MCF 10A (cell line): ENCODE measurements around the gene SPACA7. TPM values are rescaled to one million over a fixed set of nuclear protein-coding genes. Genes with fewer than 3 reads are reported as not detected.

ENCODE experiments used
- BruUV-seq: library from RNA; stranded (reverse); fragments of 400-500 nt; replicated peaks from 2 replicates; lab custom pipeline; 2021; lab: Mats Ljungman, UMichigan
- CTCF ChIA-PET: fragments of 300-600 bp; sonication (Branson Sonifier 250); formaldehyde crosslinking; extraction: SDS; loops from one replicate; lab custom pipeline; 2021; ENCODE audit warnings: antibody characterized with exemption, inconsistent platforms; lab: Yijun Ruan, JAX
- POLR2A ChIA-PET: fragments of 300-600, 350-650 bp; sonication (Branson Sonifier 250); formaldehyde crosslinking; extraction: SDS; loops from one replicate; lab custom pipeline; 2020; ENCODE audit warnings: antibody characterized with exemption, inconsistent platforms; lab: Yijun Ruan, JAX
- DNase-seq: peaks from one replicate; pipeline ENCODE4 v3.0.0-alpha.2; 2018; ENCODE audit not compliant: unreplicated experiment
- H3K27ac Mint-ChIP-seq: one replicate; pipeline ENCODE4 v1.8.0; 2022; ENCODE audit warnings: mild to moderate bottlenecking, low read depth, mixed read lengths; ENCODE audit not compliant: unreplicated experiment
- H3K27me3 Mint-ChIP-seq: one replicate; pipeline ENCODE4 v1.8.0; 2022; ENCODE audit warnings: mixed read lengths; ENCODE audit not compliant: insufficient read depth, unreplicated experiment
- H3K36me3 Mint-ChIP-seq: one replicate; pipeline ENCODE4 v1.8.0; 2022; ENCODE audit warnings: mild to moderate bottlenecking, moderate library complexity, mixed read lengths; ENCODE audit not compliant: insufficient read depth, unreplicated experiment
- H3K4me1 Mint-ChIP-seq: one replicate; pipeline ENCODE4 v1.8.0; 2022; ENCODE audit warnings: mixed read lengths; ENCODE audit not compliant: insufficient read depth, unreplicated experiment
- H3K4me3 Mint-ChIP-seq: one replicate; pipeline ENCODE4 v1.8.0; 2022; ENCODE audit warnings: mild to moderate bottlenecking, moderate library complexity, mixed read lengths; ENCODE audit not compliant: unreplicated experiment
- H3K9me3 Mint-ChIP-seq: one replicate; pipeline ENCODE4 v1.8.0; 2022; ENCODE audit warnings: mixed read lengths; ENCODE audit not compliant: unreplicated experiment
- CTCF ChIP-seq: fragments of 200-600 bp; IDR thresholded peaks from one replicate; pipeline ENCODE4 v1.8.0; 2022; ENCODE audit warnings: antibody characterized with exemption, mild to moderate bottlenecking; ENCODE audit not compliant: unreplicated experiment
- intact Hi-C: fragments of 100-400 bp; cut with micrococcal nuclease; formaldehyde crosslinking; loops from 2 replicates; pipeline ENCODE4 v1.14.1; 2022
- total RNA-seq: library from RNA; stranded (reverse); gene quantifications from 2 replicates; pipeline ENCODE4 v1.2.3, GENCODE V29; 2022

The SPACA7 gene
- total RNA-seq, 1 experiment from 2014 or later = not detected

DNA sequence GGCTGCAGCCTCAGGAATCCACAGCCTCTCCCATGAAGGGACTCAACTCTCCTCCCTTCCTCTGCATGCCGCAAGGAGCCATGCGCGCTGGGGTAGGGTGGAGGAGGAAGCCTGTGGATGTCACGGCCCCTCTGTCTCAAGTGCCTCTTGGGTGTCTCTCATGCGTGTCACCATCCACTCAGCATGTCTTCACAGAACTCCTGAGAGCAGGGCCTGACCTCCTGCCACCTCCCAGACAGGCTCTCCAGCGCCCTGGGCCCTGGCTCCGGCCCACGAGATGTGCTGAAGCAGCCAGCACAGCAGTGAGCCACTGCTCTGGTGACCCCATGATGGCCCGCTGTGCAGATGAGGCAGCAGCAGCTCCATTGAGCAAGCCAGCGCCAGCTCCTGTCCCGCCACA is 25.9 kb upstream of the SPACA7 start:
- Mint-ChIP-seq H3K4me3 (no peak overlapping the region), H3K36me3 (no peaks in the 10 kb centered on the region), H3K4me1 (no peaks in the 10 kb centered on the region), H3K9me3 (peaks cover 8% of the 10 kb centered on the region), H3K27me3 (no peaks in the 10 kb centered on the region), H3K27ac (no peak overlapping the region)
- DNase-seq = no peak
- intact Hi-C loops = no loop called here
- ChIA-PET CTCF (interaction anchor here (0.7 kb wide), 1 partner anchor 93 kb away, joined by 3 read pairs; no protein-coding TSS in a partner anchor), POLR2A (no interaction called here)
- TF ChIP-seq CTCF = no peak
- BruUV-seq = no TSS peak

DNA sequence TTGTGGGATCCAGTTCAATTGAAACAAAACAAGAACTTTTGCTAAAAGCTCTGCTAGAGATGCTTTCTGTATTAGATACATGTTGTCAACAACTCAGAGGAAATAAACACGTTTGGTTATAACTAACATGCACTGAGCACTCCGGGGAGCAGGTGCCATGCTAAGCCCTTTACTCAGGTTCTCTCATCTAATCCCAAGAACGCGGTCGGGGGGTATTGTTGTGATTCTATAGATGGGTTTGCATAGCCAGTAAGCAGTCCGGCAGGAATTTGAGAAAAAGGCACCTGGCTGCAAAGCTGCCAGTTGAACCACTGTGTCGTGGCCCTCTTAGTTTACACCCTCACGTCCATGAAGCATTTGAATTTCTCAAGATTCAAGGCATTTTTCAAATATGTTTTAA is 24.3 kb upstream of the SPACA7 start:
- H3K27ac Mint-ChIP-seq = no peak overlapping the region
- ChIA-PET CTCF (no interaction called here), POLR2A (no interaction called here)
- no peak overlapping the region for H3K4me3 Mint-ChIP-seq
- peaks cover 8% of the 10 kb centered on the region for H3K9me3 Mint-ChIP-seq
- no peak for DNase-seq
- intact Hi-C loops = no loop called here
- H3K36me3 Mint-ChIP-seq = no peaks in the 10 kb centered on the region
- TF ChIP-seq CTCF = no peak
- BruUV-seq = no TSS peak
- no peaks in the 10 kb centered on the region for H3K27me3 Mint-ChIP-seq
- H3K4me1 Mint-ChIP-seq = no peaks in the 10 kb centered on the region

DNA sequence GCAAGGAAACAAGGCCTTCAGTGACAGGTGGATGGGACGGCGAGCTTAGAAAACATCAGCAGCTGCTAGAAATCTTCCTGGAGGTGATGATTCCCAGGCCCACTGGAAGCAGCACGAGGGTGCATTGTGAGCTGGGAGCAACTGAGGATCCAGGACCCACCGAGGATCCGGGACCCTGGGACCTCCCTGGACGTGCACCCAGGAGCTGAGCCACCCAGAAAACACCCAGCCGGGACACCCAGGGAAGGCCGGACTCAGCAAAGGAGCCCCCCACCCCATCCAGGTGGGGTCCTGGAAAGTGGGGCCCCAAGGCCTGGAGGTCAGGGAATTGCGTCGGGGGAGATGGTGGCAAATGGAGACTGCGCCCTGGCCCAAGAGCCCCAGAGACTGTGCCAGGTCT is 22.3 kb upstream of the SPACA7 start:
- no peaks in the 10 kb centered on the region for H3K36me3 Mint-ChIP-seq
- intact Hi-C loops = no loop called here
- no peak for DNase-seq
- CTCF ChIA-PET = interaction anchor here (0.6 kb wide), 2 partner anchors 85 to 251 kb away, joined by 3 to 4 read pairs; no protein-coding TSS in a partner anchor
- TF ChIP-seq CTCF = no peak
- H3K4me3 Mint-ChIP-seq = no peak overlapping the region
- H3K27ac Mint-ChIP-seq = no peak overlapping the region
- H3K9me3 Mint-ChIP-seq = peaks cover 22% of the 10 kb centered on the region
- BruUV-seq = no TSS peak
- POLR2A ChIA-PET = no interaction called here
- H3K27me3 Mint-ChIP-seq = no peaks in the 10 kb centered on the region
- no peaks in the 10 kb centered on the region for H3K4me1 Mint-ChIP-seq

DNA sequence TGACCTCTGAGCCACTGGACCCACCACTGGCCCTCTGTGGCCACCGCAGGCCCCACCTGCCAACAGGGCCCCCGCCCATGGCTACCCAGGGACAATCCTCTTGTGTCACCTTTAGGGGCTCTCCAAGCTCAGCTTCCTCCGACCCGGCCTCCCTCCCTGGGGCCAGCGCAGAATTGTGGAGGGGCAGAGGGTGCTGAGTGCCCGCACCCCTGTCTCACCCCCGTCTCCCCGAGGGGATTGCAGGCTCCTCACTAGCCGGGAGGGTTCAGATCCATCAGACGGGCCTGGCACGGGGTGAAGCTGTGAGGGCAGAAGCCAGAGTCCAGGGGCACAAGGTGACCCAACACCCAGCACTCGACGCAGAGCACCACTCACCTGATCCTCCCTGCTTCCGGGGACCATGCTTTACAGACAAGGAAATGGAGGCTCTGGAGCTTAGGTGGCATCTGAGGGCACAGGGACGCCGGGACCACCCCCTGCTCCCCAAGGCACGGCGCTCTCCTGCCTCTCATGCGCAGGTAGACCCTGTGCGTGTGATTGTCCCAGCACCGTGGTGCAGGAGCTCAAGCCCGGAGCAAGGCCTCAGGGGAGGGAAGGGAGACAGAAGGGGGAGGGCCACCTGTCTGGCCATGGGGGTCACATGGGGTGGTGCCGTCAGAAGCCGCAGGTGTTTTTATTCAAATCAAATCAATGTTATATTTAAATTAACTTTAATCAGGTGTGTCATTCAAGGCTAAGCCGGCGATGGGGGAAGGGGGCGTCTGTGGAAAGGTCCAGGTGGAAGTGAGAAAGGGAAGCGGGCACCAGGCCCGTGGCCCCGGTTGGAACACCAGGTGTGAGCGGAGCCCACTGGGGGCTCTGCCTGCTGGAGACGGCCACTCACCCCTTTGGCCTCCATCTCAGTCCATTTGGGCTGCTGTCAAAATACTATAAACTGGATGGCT is 21.6 kb upstream of the SPACA7 start:
- H3K27me3 Mint-ChIP-seq = no peaks in the 10 kb centered on the region
- H3K27ac Mint-ChIP-seq = no peak overlapping the region
- H3K4me3 Mint-ChIP-seq = no peak overlapping the region
- no peak for DNase-seq
- no TSS peak for BruUV-seq
- ChIA-PET CTCF (interaction anchor here (0.6 kb wide), 2 partner anchors 84 to 252 kb away, joined by 3 to 4 read pairs; no protein-coding TSS in a partner anchor), POLR2A (no interaction called here)
- intact Hi-C loops = no loop called here
- no peak for TF ChIP-seq CTCF
- H3K4me1 Mint-ChIP-seq = no peaks in the 10 kb centered on the region
- no peaks in the 10 kb centered on the region for H3K36me3 Mint-ChIP-seq
- peaks cover 23% of the 10 kb centered on the region for H3K9me3 Mint-ChIP-seq
